Keratinocyte (primary cell): Measurements from ENCODE around the gene MYO1D. TPM values are rescaled to one million over a fixed set of nuclear protein-coding genes. Genes with fewer than 3 reads are reported as not detected.

Source experiments
- DNase-seq: peaks from one replicate; pipeline ENCODE4 v3.0.0-alpha.2; 2011; ENCODE audit warnings: low read depth, missing footprints, low spot score
- FAIRE-seq: peaks from 2 replicates; lab custom pipeline; 2011; peaks lifted over from hg19 to GRCh38; lab: Jason Lieb, UNC
- H2AFZ ChIP-seq: 2 replicates; pipeline ENCODE4 v1.6.0; 2012; ENCODE audit warnings: low read length, control low read depth, inconsistent platforms; ENCODE audit not compliant: control insufficient read depth
- H3K27ac ChIP-seq: 2 replicates; pipeline ENCODE4 v1.5.1; 2011; ENCODE audit warnings: low read length; ENCODE audit not compliant: control insufficient read depth, insufficient read depth
- H3K27me3 ChIP-seq: 3 replicates; pipeline ENCODE4 v1.6.0; 2011; ENCODE audit warnings: low read length; ENCODE audit not compliant: control insufficient read depth, insufficient read depth; ENCODE audit errors: extremely low read depth
- H3K36me3 ChIP-seq, 2 experiments: 2 replicates in 1 of 2; 3 replicates in 1 of 2; pipeline ENCODE4 v1.5.1; 2011; ENCODE audit warnings: low read length in 2 of 2, mild to moderate bottlenecking in 1 of 2; ENCODE audit not compliant: control insufficient read depth in 2 of 2, insufficient read depth in 2 of 2; ENCODE audit errors: extremely low read depth in 1 of 2
- H3K4me1 ChIP-seq: 3 replicates; pipeline ENCODE4 v1.5.1; 2011; ENCODE audit warnings: low read length; ENCODE audit not compliant: control insufficient read depth, insufficient read depth; ENCODE audit errors: extremely low read depth
- H3K4me2 ChIP-seq: 3 replicates; pipeline ENCODE4 v1.6.0; 2011; ENCODE audit warnings: low read depth, low read length; ENCODE audit not compliant: control insufficient read depth, insufficient read depth; ENCODE audit errors: extremely low read depth
- H3K4me3 ChIP-seq, 3 experiments: fragments of 200-600 bp in 1 of 3; sonication (generic) in 1 of 3; 2 replicates in 2 of 3; 3 replicates in 1 of 3; pipeline ENCODE4 v1.5.1; 2011 to 2016; ENCODE audit warnings: low read length in 3 of 3, mild to moderate bottlenecking in 3 of 3, control low read depth in 2 of 3, inconsistent platforms in 1 of 3, low read depth in 1 of 3, mixed read lengths in 1 of 3, mixed run types in 1 of 3, moderate library complexity in 1 of 3; ENCODE audit not compliant: control insufficient read depth in 2 of 3, insufficient read depth in 2 of 3; ENCODE audit errors: extremely low read depth in 1 of 3
- H3K79me2 ChIP-seq: 2 replicates; pipeline ENCODE4 v1.6.0; 2012; ENCODE audit warnings: low read length; ENCODE audit not compliant: control insufficient read depth, insufficient read depth
- H3K9ac ChIP-seq: 3 replicates; pipeline ENCODE4 v1.6.0; 2011; ENCODE audit warnings: low read length; ENCODE audit not compliant: control insufficient read depth, insufficient read depth; ENCODE audit errors: extremely low read depth
- H3K9me1 ChIP-seq: 3 replicates; pipeline ENCODE4 v1.6.0; 2011; ENCODE audit warnings: low read length; ENCODE audit not compliant: control insufficient read depth, insufficient read depth; ENCODE audit errors: extremely low read depth
- H3K9me3 ChIP-seq: 2 replicates; pipeline ENCODE4 v1.5.1; 2012; ENCODE audit warnings: low read depth, low read length; ENCODE audit not compliant: control insufficient read depth
- H4K20me1 ChIP-seq: 3 replicates; pipeline ENCODE4 v1.6.0; 2011; ENCODE audit warnings: low read length; ENCODE audit not compliant: control insufficient read depth, insufficient read depth; ENCODE audit errors: extremely low read depth
- EZH2 ChIP-seq: IDR thresholded peaks from one replicate; pipeline ENCODE4 v1.6.1; 2012; ENCODE audit warnings: inconsistent platforms, mild to moderate bottlenecking, low read length, moderate library complexity
- dilution Hi-C: fragments of 300-500 bp; cut with MboI; formaldehyde crosslinking; loops from one replicate; pipeline ENCODE4 v1.7.0; 2020; ENCODE audit warnings: low sequenced_read_pairs; ENCODE audit not compliant: extremely low pct_ligation_motif_present
- polyA plus RNA-seq, 5 experiments: library from polyadenylated mRNA; depleted of rRNA in 3 of 5; stranded (reverse) in 3 of 5; stranded (forward) in 1 of 5; unstranded in 1 of 5; fragments of >200 nt; gene quantifications; 1 replicate in 1 of 5; 2 replicates in 3 of 5; 3 replicates in 1 of 5; pipeline versions ENCODE4 v1.2.1 to v1.2.3, GENCODE V29; 2011 to 2012; ENCODE audit warnings: missing spikeins in 2 of 5, low read depth in 1 of 5, low replicate concordance in 1 of 5
- TF ChIP-seq, protein P1 (sequence below), 3 experiments: IDR thresholded peaks in 1 of 3; conservative IDR thresholded peaks in 1 of 3; optimal IDR thresholded peaks in 1 of 3; 2 replicates in 2 of 3; 3 replicates in 1 of 3; pipeline versions ENCODE3 to v1.5.1; 2011; ENCODE audit warnings: low read length in 3 of 3, mild to moderate bottlenecking in 3 of 3, moderate library complexity in 2 of 3, control low read depth in 1 of 3, inconsistent platforms in 1 of 3; ENCODE audit not compliant: insufficient read depth in 2 of 3; ENCODE audit errors: extremely low read depth in 1 of 3

The MYO1D gene
- polyA plus RNA-seq, 1 donor (not counting 4 experiments of a cell fraction or from before 2014, with no cell fraction given) = 33.7 TPM

- DNase-seq (no peak), FAIRE-seq (peak; percentile 55)
- H3K9me1 ChIP-seq = no peaks in the 10 kb centered on the region
- no peaks in the 10 kb centered on the region for H4K20me1 ChIP-seq
- H3K27ac ChIP-seq = no peak overlapping the region
- peaks cover 13% of the 10 kb centered on the region for H3K4me1 ChIP-seq
- no peaks in the 10 kb centered on the region for H3K79me2 ChIP-seq
- TF ChIP-seq, protein P1, sequence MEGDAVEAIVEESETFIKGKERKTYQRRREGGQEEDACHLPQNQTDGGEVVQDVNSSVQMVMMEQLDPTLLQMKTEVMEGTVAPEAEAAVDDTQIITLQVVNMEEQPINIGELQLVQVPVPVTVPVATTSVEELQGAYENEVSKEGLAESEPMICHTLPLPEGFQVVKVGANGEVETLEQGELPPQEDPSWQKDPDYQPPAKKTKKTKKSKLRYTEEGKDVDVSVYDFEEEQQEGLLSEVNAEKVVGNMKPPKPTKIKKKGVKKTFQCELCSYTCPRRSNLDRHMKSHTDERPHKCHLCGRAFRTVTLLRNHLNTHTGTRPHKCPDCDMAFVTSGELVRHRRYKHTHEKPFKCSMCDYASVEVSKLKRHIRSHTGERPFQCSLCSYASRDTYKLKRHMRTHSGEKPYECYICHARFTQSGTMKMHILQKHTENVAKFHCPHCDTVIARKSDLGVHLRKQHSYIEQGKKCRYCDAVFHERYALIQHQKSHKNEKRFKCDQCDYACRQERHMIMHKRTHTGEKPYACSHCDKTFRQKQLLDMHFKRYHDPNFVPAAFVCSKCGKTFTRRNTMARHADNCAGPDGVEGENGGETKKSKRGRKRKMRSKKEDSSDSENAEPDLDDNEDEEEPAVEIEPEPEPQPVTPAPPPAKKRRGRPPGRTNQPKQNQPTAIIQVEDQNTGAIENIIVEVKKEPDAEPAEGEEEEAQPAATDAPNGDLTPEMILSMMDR (optimal IDR thresholded peaks at IDR 0.05 in 1 of 3, IDR thresholded peaks at IDR 0.05 in 1 of 3, conservative IDR thresholded peaks at IDR 0.05 in 1 of 3; ENCODE audit: extremely low read depth in 1 of 3, insufficient read depth in 2 of 3, low read length in 3 of 3) = no peak
- no peak for TF ChIP-seq EZH2
- no peak overlapping the region for H3K4me3 ChIP-seq
- H3K27me3 ChIP-seq = no peaks in the 10 kb centered on the region
- H2AFZ ChIP-seq = no peak overlapping the region
- H3K9me3 ChIP-seq = no peaks in the 10 kb centered on the region
- H3K9ac ChIP-seq = no peak overlapping the region
- dilution Hi-C loops = no loop called here
- H3K4me2 ChIP-seq = no peak overlapping the region
- no peaks in the 10 kb centered on the region for H3K36me3 ChIP-seq
Observed at GRCh38 chr17:32520737-32521404, 356.1 kb downstream of the MYO1D start.

DNA sequence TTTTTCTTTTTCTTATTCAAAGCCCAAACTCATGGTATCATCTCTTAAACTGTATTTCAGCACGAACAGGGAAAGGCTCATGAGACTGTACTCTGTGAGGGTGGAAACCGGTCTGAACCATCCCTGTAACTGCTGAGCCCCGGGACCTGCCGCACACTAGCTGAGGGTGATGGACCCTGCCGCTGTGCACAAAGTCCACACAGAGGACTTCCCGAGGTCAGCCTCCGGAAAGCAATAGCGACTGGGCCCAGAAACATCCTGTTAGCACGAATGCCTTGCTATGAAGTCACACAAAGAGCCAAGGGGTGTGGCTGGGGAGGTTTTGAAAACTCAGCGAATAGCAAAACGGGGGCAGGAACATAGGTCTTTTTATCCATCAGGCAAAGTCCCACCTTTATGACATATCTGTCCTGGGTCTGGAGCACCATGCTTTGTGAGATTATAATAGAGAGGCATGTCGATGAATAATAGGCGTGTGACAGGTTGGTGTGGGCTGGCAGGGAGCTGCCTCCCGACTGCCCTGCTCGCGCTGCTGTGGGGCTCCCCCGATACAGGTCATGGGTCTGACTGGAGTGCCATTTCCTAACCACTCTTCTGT lies 356.7 kb downstream of the MYO1D start:
- Histone ChIP-seq H3K27me3 (no peaks in the 10 kb centered on the region), H3K9ac (peak overlapping the region; percentile 26), H3K4me3 (peak overlapping the region in 1 of 3 experiments; percentile 49), H3K79me2 (no peaks in the 10 kb centered on the region), H4K20me1 (no peaks in the 10 kb centered on the region), H3K36me3 (no peaks in the 10 kb centered on the region), H3K9me1 (no peaks in the 10 kb centered on the region), H3K4me2 (peak overlapping the region; percentile 60), H3K4me1 (peaks cover 13% of the 10 kb centered on the region), H3K9me3 (no peaks in the 10 kb centered on the region), H3K27ac (peak overlapping the region; percentile 43), H2AFZ (no peak overlapping the region)
- TF ChIP-seq, protein P1 (optimal IDR thresholded peaks at IDR 0.05 in 1 of 3, IDR thresholded peaks at IDR 0.05 in 1 of 3, conservative IDR thresholded peaks at IDR 0.05 in 1 of 3; ENCODE audit: extremely low read depth in 1 of 3, insufficient read depth in 2 of 3, low read length in 3 of 3) = no peak
- no peak for TF ChIP-seq EZH2
- FAIRE-seq = no peak
- DNase-seq = no peak
- dilution Hi-C loops = no loop called here
